K562 (cell line): ENCODE data around the gene C5orf22. TPM values are rescaled to one million over a fixed set of nuclear protein-coding genes. Genes with fewer than 3 reads are reported as not detected.

Experiments
- ARID3B ChIP-seq: fragments of 250-450 bp; sonication (Bioruptor Pico); IDR thresholded peaks from 2 replicates; pipeline ENCODE4 v1.4.0; 2020; ENCODE audit warnings: borderline replicate concordance
- CREB3 ChIP-seq: fragments of 450-650 bp; conservative IDR thresholded peaks from 2 replicates; pipeline ENCODE4 v1.6.1; 2016; ENCODE audit warnings: missing genetic modification characterization, low read depth, mild to moderate bottlenecking, missing compliant biosample characterization, moderate library complexity
- CREB5 ChIP-seq: fragments of 250-450 bp; sonication (Bioruptor Pico); IDR thresholded peaks from 2 replicates; pipeline ENCODE4 v1.5.0; 2020; ENCODE audit warnings: mild to moderate bottlenecking
- FOXA1 ChIP-seq: fragments of 450-650 bp; IDR thresholded peaks from 2 replicates; pipeline ENCODE4 v1.6.1; 2016; ENCODE audit warnings: mild to moderate bottlenecking, borderline replicate concordance
- HCFC1 ChIP-seq: IDR thresholded peaks from 2 replicates; pipeline ENCODE4 v1.6.1; 2012; ENCODE audit warnings: low read depth, low read length, improper control_type of control experiment
- NCOA2 ChIP-seq, 2 experiments: fragments of 450-650 bp; IDR thresholded peaks; 2 replicates each; pipeline ENCODE4 v1.6.1; 2018; ENCODE audit warnings: mild to moderate bottlenecking in 2 of 2, moderate library complexity in 1 of 2; ENCODE audit not compliant: partially characterized antibody in 2 of 2
- NFRKB ChIP-seq: fragments of 450-650 bp; IDR thresholded peaks from 2 replicates; pipeline ENCODE4 v1.6.1; 2016; ENCODE audit warnings: low read depth
- PCBP1 ChIP-seq: fragments of 200-400 bp; formaldehyde crosslinking; IDR thresholded peaks from 2 replicates; pipeline ENCODE4 v1.6.1; 2018; ENCODE audit warnings: mild to moderate bottlenecking, low read depth, low read length; ENCODE audit not compliant: poor library complexity, severe bottlenecking
- POLR2G ChIP-seq: fragments of 200-400 bp; formaldehyde crosslinking; IDR thresholded peaks from 2 replicates; pipeline ENCODE4 v1.6.1; 2017; ENCODE audit warnings: low read depth, mild to moderate bottlenecking, antibody characterized with exemption, low read length, moderate library complexity
- SMAD2 ChIP-seq: fragments of 150-350 bp; IDR thresholded peaks from 2 replicates; pipeline ENCODE4 v1.6.1; 2014; ENCODE audit warnings: low read depth, mild to moderate bottlenecking, low read length
- TBP ChIP-seq: optimal IDR thresholded peaks from 2 replicates; pipeline ENCODE3; 2011; ENCODE audit warnings: low read depth, low read length, improper control_type of control experiment
- ZBTB5 ChIP-seq: fragments of 450-650 bp; IDR thresholded peaks from 2 replicates; pipeline ENCODE4 v1.6.1; 2017; ENCODE audit warnings: antibody characterized with exemption
- polyA plus RNA-seq, 8 experiments: library from polyadenylated mRNA; depleted of rRNA in 4 of 8; stranded (reverse) in 5 of 8; unstranded in 3 of 8; fragments of >200 nt; fragmentation: Nextera tagmentation in 2 of 8; fragmentation: Illumina TruSeq in 1 of 8; extraction: Ambion mirVana in 2 of 8; extraction: Trizol in 1 of 8; gene quantifications; 2 replicates each; pipeline versions ENCODE4 v1.2.1 to v1.2.3, GENCODE V29; 2011 to 2014; ENCODE audit warnings: inconsistent platforms in 1 of 8, missing spikeins in 1 of 8
- total RNA-seq, 7 experiments: library from RNA; depleted of rRNA in 6 of 7; stranded (reverse); fragments of >200 nt in 6 of 7; fragmentation: Illumina TruSeq in 2 of 7; extraction: Trizol in 2 of 7; gene quantifications; 2 replicates each; pipeline versions ENCODE4 v1.2.1 to v1.2.3, GENCODE V29; 2011 to 2021; ENCODE audit warnings: low replicate concordance in 1 of 7
- TF ChIP-seq, protein P1 (sequence below): fragments of 450-650 bp; IDR thresholded peaks from 2 replicates; pipeline ENCODE4 v1.7.0; 2016; ENCODE audit warnings: borderline replicate concordance
- TF ChIP-seq, protein P2 (sequence below), 2 experiments: IDR thresholded peaks; 2 replicates each; pipeline ENCODE4 v1.6.1; 2012; ENCODE audit warnings: improper control_type of control experiment in 2 of 2, low read depth in 2 of 2, low read length in 2 of 2, borderline replicate concordance in 1 of 2

The C5orf22 gene
- total and polyA plus RNA-seq, 9 of the 15 experiments (the other 6 are each of a cell fraction or from before 2014, with no cell fraction given), result 22.7 to 56.7 (median 39.3) TPM

GRCh38 chr5:31531888-31532547 lies at the start of gene C5orf22, which contains the start of gene DROSHA (continued):
- no peak for TF ChIP-seq NCOA2 (IDR thresholded peaks at IDR 0.05; ENCODE audit: partially characterized antibody in 2 of 2)
- no peak for TF ChIP-seq SMAD2
- TF ChIP-seq ZBTB5, result no peak
- no peak for TF ChIP-seq ARID3B (CRISPR knock-in tag)
- peak; percentile 69 for TF ChIP-seq PCBP1
- TF ChIP-seq, protein P1, sequence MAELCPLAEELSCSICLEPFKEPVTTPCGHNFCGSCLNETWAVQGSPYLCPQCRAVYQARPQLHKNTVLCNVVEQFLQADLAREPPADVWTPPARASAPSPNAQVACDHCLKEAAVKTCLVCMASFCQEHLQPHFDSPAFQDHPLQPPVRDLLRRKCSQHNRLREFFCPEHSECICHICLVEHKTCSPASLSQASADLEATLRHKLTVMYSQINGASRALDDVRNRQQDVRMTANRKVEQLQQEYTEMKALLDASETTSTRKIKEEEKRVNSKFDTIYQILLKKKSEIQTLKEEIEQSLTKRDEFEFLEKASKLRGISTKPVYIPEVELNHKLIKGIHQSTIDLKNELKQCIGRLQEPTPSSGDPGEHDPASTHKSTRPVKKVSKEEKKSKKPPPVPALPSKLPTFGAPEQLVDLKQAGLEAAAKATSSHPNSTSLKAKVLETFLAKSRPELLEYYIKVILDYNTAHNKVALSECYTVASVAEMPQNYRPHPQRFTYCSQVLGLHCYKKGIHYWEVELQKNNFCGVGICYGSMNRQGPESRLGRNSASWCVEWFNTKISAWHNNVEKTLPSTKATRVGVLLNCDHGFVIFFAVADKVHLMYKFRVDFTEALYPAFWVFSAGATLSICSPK, result no peak
- TF ChIP-seq, protein P2, sequence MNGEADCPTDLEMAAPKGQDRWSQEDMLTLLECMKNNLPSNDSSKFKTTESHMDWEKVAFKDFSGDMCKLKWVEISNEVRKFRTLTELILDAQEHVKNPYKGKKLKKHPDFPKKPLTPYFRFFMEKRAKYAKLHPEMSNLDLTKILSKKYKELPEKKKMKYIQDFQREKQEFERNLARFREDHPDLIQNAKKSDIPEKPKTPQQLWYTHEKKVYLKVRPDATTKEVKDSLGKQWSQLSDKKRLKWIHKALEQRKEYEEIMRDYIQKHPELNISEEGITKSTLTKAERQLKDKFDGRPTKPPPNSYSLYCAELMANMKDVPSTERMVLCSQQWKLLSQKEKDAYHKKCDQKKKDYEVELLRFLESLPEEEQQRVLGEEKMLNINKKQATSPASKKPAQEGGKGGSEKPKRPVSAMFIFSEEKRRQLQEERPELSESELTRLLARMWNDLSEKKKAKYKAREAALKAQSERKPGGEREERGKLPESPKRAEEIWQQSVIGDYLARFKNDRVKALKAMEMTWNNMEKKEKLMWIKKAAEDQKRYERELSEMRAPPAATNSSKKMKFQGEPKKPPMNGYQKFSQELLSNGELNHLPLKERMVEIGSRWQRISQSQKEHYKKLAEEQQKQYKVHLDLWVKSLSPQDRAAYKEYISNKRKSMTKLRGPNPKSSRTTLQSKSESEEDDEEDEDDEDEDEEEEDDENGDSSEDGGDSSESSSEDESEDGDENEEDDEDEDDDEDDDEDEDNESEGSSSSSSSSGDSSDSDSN (IDR thresholded peaks at IDR 0.05; ENCODE audit: borderline replicate concordance in 1 of 2, low read depth in 2 of 2, low read length in 2 of 2), result peak; percentile 71 to 79; a peak in 3 of 4 replicates
- TF ChIP-seq CREB5 (CRISPR knock-in tag), result no peak
- TF ChIP-seq FOXA1, result no peak
- peak; percentile 91 for TF ChIP-seq POLR2G
- no peak for TF ChIP-seq CREB3
- peak; percentile 61 for TF ChIP-seq NFRKB
- TF ChIP-seq TBP, result peak; percentile 84
- peak; percentile 57; the same call in 1 of the 2 replicates for TF ChIP-seq HCFC1
